Non-pigmented ciliary epithelial cell (primary cell): ENCODE measurements around the gene SYNDIG1.

ENCODE experiments used
- DNase-seq: peaks from one replicate; pipeline ENCODE4 v3.0.0-alpha.2; 2010; ENCODE audit warnings: low read depth

Gene SYNDIG1

GRCh38 chr20:24674921-24675605, 205.6 kb downstream of the SYNDIG1 start:
- DNase-seq, result no peak

- no peak for DNase-seq
Measured at GRCh38 chr20:24675651-24676352, 206.4 kb downstream of the SYNDIG1 start.

- DNase-seq, result no peak
Measured at GRCh38 chr20:24676353-24676977, 207.0 kb downstream of the SYNDIG1 start.

DNA sequence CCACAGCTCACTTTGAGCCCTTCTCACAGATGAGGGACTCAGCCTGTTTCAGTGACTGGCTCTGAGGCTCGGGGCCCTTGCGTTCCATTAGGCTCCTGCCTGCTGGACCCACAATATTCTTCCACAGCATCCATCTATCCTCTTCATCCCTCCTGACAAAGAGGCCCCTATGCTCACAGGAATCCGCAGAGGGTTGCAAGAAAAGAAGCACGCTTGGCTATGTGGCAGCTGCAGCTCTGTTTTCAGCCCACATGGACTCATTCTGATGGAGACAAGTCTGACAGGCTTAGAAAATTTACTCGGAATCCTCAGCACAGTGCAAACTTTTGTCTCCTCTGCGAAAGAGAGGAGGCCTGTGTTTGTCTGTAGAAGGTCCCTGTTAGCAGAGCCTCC, 207.5 kb downstream of the SYNDIG1 start:
- no peak for DNase-seq

DNA sequence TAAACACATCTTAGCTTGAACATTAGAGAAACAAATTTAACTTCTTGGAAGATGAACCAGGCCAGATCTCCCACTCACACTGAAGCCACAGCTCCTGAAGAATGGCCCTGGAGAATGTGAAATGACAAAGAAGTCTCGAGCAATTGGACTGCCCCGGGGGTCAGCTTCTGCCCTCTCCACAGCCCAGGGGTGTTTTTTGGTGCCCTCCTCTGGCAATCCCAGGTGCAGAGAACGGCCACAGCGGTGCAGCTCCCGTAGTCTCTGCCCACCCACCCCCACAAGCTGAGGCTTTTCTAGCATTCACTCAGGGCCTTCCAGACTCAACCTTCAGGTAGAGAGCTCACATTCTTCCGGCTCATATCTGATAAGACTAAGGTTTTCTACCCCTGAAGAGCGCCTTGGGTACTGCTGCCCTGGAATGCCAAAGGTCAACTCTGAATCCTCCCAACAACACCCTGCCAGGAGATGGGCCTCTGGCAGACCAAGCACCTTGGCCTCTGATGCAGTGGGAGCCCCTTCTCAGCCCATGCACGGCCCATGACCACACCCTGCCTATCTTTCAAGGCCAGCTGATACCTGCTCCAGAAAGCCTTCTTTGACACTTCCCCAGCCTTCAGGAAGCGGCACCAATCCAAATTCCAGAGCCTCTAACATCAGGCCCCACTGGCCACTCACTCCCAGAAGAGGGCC, 208.3 kb downstream of the SYNDIG1 start:
- DNase-seq, result no peak

- no peak for DNase-seq
Measured at GRCh38 chr20:24678351-24679106, 209.1 kb downstream of the SYNDIG1 start.

DNA sequence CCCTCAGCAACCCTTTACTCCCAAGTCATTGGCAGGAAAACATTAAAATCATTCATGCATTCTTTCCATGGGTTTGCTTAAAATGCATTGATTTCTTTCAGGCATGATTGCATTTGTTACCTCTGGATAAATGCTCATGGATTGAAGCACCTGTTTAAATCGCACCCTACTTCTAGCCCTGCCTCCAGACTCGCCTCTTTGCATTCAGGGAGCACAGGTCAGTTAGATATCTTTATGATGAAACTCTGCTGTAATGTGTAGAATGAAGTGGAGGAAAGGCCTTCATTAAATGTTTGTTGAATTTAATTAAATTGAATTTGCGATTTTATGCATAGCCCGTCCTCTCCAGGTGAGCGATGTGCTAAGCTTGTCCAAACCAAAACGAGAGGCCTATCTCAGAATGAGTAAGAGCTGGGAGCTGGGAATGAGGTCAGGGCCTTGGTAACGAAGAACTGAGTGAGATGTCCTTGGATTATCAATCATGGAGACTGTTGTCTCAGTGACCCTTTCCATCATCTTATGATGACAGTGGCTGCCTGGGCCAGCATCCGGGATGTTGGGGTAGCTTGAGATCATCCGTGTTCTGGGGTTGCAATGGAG, 210.1 kb downstream of the SYNDIG1 start:
- no peak for DNase-seq

- no peak for DNase-seq
Measured at GRCh38 chr20:24681634-24682495, 212.4 kb downstream of the SYNDIG1 start.

DNA sequence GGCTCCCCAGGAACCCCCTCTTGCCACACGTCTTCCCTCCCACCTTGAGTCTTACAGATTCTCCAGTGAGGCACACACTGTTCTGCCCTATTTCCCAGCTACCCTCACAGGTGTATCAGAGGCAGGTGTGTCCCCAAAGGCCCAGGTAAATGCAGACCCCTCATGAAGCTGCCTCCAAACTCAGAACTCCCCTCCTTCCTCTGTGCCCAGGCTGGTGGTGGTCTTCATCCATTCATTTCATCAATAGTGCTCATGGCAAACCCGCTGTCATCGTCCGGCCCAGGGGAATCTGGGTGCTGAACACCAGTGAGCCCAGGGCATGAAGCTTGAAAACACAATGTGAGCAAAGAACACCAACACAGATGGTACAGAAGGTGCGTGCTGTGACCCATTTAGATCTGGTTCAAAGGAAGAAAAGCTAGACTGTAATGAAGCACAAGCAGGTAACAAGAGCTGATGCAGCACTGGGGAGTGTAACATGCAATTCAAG, 213.1 kb downstream of the SYNDIG1 start:
- no peak for DNase-seq

DNA sequence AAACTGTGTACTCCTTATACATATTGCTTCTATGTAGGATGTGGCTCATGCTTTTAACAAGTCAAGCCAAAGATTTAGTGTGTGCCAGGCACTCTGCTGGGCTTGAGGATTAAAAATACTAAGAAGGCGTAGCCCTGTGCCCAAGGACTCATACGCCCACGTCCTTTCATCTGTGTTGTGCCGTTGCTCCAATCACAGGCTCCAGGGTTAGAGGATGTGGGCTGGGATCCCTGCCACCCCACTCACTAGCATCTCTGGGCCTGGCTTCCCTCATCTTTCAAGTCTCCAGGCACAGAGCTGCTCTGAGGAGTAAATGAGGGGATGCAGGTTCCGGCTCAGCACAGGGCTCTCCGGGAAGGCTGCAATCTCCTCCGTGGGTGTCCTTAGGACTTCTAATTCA, 214.2 kb downstream of the SYNDIG1 start:
- DNase-seq, result no peak

GRCh38 chr20:24684421-24684871, 215.0 kb downstream of the SYNDIG1 start:
- no peak for DNase-seq

DNA sequence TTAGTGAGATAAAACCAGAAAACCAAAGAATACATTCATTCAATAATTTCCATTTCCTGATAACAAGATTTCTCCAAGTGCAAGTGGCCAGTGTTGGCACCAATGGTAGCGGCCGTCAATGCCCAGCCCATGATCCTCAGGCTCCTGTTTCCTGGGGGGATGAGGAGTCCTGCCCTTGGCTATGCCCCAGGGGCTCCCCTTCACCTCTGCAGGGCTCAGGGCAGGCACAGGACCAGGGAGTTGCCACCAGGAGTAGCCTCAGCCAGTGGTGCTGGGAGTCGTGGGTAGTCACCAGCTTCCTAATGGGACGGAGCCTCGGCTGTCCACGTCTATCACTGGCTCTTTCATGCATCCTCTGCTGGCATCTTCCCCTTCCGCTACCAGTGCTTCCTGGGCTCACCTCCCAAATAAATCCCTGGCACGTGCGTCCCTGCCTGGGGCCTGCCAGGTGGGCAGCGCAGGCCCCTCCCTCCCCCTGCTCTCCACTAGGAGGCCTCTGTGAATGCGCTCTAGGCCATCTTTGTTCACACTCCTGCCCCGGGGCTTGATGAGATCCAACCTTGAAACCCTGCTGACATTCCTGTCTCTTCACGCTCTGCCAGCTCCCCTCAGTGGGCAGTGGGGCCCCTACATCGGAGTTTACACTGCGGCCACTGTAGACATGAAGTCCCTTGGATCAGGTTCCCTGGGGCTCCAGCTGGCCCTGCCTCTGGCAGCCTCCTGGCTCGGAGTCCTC, 215.7 kb downstream of the SYNDIG1 start:
- DNase-seq, result no peak

GRCh38 chr20:24685736-24686135, 216.3 kb downstream of the SYNDIG1 start:
- no peak for DNase-seq

DNA sequence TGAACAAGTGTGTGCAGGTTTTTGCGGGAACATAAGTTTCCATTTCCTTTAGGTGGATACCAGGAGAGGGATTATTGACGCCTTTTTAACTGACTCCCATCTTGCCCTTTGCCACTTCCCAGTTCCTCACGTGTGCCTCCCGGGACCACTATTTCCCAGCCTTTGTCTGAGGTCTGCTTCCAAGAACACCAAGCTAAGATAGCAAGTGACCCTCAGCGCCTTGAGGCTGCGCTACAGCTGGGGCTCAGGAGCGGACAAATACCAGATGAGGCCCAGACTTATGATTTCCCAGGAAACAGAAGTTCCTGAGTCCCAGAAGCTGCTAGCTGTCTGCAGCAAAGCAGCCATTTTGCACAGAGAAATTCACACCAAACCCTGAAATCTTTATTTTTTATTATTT, 216.7 kb downstream of the SYNDIG1 start:
- DNase-seq, result no peak

DNA sequence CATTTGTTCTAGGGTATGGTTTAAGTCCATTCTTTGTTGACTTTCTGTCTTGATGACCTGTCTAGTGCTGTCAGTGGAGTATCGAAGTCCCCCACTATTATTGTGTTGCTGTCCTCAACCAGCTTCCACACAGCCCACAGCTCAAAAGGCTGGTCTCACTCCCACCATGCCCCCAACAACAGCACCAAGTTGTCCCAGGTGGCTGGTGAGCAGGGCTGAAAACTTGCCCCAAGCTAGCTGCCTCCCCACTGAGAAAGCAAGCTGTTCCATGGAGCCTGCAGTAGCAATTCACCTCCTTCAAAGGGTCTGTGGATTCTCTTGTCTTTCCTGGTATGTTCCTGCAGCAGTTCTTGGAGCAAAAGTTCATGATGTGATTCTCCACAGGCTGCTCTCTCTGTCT, 221.0 kb downstream of the SYNDIG1 start:
- DNase-seq, result no peak

DNA sequence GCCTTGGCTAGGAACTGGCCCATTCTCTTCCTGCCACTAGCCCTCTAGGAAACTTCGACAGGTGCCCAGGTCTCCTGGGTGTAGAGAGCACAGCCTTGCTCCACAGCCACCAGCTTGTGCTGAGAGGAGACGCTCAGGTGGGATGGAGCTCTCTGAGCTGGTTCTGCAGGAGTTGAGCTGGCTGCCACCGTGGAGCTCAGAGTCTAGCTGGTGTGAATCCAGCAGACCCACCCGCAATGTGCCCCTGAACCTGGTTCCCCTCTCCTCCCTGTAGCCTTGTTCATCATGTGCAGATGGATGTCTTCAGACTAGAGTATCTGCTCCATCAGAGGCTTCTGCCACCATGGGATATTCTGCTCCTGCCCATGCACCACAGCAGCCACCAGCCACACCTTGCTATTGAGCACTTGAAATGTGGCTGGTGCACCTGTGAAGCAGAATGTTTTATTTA, 222.5 kb downstream of the SYNDIG1 start:
- DNase-seq, result no peak

DNA sequence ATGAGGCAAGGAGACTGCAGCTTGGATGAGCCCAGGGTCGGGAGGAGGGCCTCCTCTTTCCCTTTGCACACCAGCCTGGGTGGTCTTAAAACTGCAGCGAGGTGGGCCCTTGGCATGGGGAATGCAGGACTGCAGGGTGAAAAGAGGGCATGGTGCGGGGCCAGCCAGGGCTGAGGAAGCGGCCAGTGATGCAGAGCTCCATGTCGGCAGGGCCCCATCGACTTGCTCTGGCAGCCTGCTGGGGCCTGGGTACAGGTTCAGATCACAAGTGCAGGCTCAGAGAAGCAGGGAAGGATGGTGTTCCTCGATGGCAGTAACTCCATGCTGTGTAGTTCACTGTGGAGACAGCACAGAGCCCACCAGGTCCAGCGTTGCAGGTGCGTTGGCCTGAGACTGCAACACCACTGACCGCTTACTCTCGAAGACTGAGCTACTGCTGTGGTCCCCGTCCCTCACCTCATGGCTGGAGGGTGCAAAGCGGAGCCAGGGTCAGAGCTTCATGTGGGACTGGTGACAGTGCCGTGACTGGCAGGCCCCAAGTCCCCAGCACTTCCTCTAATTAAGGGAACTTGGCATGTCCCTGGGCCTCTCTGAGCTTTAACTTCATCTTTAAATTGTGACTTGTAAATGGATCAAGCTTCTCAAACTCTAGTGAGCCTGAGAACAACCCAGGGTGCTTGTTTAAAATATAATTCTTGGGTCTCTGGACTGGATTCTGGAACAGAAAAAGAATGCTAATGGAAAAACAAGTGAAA, 223.2 kb downstream of the SYNDIG1 start:
- DNase-seq, result no peak

- DNase-seq, result no peak
Measured at GRCh38 chr20:24693466-24694156, 224.2 kb downstream of the SYNDIG1 start.
